Osteocyte (in vitro differentiated cells): ENCODE data around the gene ATF7. TPM values are rescaled to one million over a fixed set of nuclear protein-coding genes. Genes with fewer than 3 reads are reported as not detected.

ENCODE experiments used
- DNase-seq: peaks from one replicate; pipeline ENCODE4 v3.0.0; 2021; ENCODE audit warnings: mixed read lengths; ENCODE audit not compliant: unreplicated experiment; ENCODE audit errors: extremely low spot score
- H3K27ac Mint-ChIP-seq: one replicate; pipeline ENCODE4 v1.8.0; 2021; ENCODE audit warnings: mild to moderate bottlenecking, mixed read lengths; ENCODE audit not compliant: unreplicated experiment
- H3K27me3 Mint-ChIP-seq: one replicate; pipeline ENCODE4 v1.8.0; 2021; ENCODE audit warnings: mixed read lengths; ENCODE audit not compliant: unreplicated experiment
- H3K36me3 Mint-ChIP-seq: one replicate; pipeline ENCODE4 v1.8.0; 2021; ENCODE audit warnings: mixed read lengths; ENCODE audit not compliant: unreplicated experiment
- H3K4me1 Mint-ChIP-seq: one replicate; pipeline ENCODE4 v1.8.0; 2021; ENCODE audit warnings: mixed read lengths; ENCODE audit not compliant: unreplicated experiment
- H3K4me3 Mint-ChIP-seq: one replicate; pipeline ENCODE4 v1.8.0; 2021; ENCODE audit warnings: mild to moderate bottlenecking, moderate library complexity, mixed read lengths; ENCODE audit not compliant: unreplicated experiment
- H3K9me3 Mint-ChIP-seq: one replicate; pipeline ENCODE4 v1.8.0; 2021; ENCODE audit warnings: mixed read lengths; ENCODE audit not compliant: unreplicated experiment
- CTCF ChIP-seq: fragments of 200-600 bp; sonication (generic); IDR thresholded peaks from 2 replicates; pipeline ENCODE4 v1.5.0; 2021; ENCODE audit warnings: antibody characterized with exemption, mild to moderate bottlenecking, moderate library complexity
- total RNA-seq: library from RNA; stranded (reverse); gene quantifications from 2 replicates; pipeline ENCODE4 v1.2.1, GENCODE V29; 2021

The ATF7 gene
- total RNA-seq, 1 donor from 2014 or later = 50.0 TPM

GRCh38 chr12:53591301-53592206 is 34.6 kb downstream of the ATF7 start:
- Mint-ChIP-seq H3K27me3 (no peaks in the 10 kb centered on the region), H3K9me3 (no peaks in the 10 kb centered on the region), H3K36me3 (no peaks in the 10 kb centered on the region), H3K4me3 (no peak overlapping the region), H3K4me1 (peaks cover 25% of the 10 kb centered on the region), H3K27ac (peak overlapping the region; percentile 64)
- TF ChIP-seq CTCF = no peak
- no peak for DNase-seq

- Mint-ChIP-seq H3K27ac (no peak overlapping the region), H3K4me3 (no peak overlapping the region), H3K36me3 (no peaks in the 10 kb centered on the region), H3K9me3 (no peaks in the 10 kb centered on the region), H3K27me3 (no peaks in the 10 kb centered on the region), H3K4me1 (peaks cover 24% of the 10 kb centered on the region)
- TF ChIP-seq CTCF = no peak
- DNase-seq = no peak
These were observed 35.5 kb downstream of the ATF7 start for GRCh38 chr12:53590652-53591051.

GRCh38 chr12:53589915-53590314 is 36.3 kb downstream of the ATF7 start:
- H3K4me3 Mint-ChIP-seq = no peak overlapping the region
- H3K27me3 Mint-ChIP-seq = no peaks in the 10 kb centered on the region
- H3K9me3 Mint-ChIP-seq = no peaks in the 10 kb centered on the region
- no peaks in the 10 kb centered on the region for H3K36me3 Mint-ChIP-seq
- no peak for DNase-seq
- TF ChIP-seq CTCF = no peak
- peaks cover 26% of the 10 kb centered on the region for H3K4me1 Mint-ChIP-seq
- no peak overlapping the region for H3K27ac Mint-ChIP-seq

- no peaks in the 10 kb centered on the region for H3K27me3 Mint-ChIP-seq
- peaks cover 2% of the 10 kb centered on the region for H3K9me3 Mint-ChIP-seq
- DNase-seq = no peak
- no peak overlapping the region for H3K4me3 Mint-ChIP-seq
- TF ChIP-seq CTCF = no peak
- H3K36me3 Mint-ChIP-seq = peaks cover 3% of the 10 kb centered on the region
- H3K27ac Mint-ChIP-seq = no peak overlapping the region
- H3K4me1 Mint-ChIP-seq = peaks cover 26% of the 10 kb centered on the region
These were observed 36.8 kb downstream of the ATF7 start for GRCh38 chr12:53589423-53589822.

GRCh38 chr12:53588123-53588522 is 38.1 kb downstream of the ATF7 start:
- H3K4me3 Mint-ChIP-seq = no peak overlapping the region
- H3K27me3 Mint-ChIP-seq = no peaks in the 10 kb centered on the region
- DNase-seq = no peak

More at GRCh38 chr12:53588123-53588522, 38.1 kb downstream of the ATF7 start:
- Mint-ChIP-seq H3K36me3 (peaks cover 10% of the 10 kb centered on the region), H3K4me1 (peaks cover 26% of the 10 kb centered on the region), H3K27ac (no peak overlapping the region), H3K9me3 (peaks cover 4% of the 10 kb centered on the region)
- TF ChIP-seq CTCF = no peak
